ENCODE data around the gene IRF2BP2.

DNA sequence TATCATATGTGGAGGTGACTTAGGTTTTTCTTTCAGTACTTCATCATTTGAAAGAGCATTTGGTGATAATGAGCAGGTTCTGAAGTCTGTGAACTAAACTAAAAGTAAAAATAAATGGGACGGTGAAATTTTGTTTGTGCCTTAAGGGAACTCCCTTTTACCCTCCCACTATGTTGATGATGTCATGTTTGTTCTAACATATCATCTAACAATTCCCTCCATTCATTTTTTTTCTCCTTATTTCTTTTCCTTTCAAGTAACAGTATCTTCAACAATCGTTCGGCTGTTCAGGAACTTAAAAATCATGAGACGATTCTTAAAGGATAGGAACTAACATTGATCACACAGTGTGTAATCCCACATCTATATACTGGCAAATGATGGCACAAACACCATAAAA lies 30.0 kb upstream of the IRF2BP2 start:
- TF ChIP-seq, protein P1, sequence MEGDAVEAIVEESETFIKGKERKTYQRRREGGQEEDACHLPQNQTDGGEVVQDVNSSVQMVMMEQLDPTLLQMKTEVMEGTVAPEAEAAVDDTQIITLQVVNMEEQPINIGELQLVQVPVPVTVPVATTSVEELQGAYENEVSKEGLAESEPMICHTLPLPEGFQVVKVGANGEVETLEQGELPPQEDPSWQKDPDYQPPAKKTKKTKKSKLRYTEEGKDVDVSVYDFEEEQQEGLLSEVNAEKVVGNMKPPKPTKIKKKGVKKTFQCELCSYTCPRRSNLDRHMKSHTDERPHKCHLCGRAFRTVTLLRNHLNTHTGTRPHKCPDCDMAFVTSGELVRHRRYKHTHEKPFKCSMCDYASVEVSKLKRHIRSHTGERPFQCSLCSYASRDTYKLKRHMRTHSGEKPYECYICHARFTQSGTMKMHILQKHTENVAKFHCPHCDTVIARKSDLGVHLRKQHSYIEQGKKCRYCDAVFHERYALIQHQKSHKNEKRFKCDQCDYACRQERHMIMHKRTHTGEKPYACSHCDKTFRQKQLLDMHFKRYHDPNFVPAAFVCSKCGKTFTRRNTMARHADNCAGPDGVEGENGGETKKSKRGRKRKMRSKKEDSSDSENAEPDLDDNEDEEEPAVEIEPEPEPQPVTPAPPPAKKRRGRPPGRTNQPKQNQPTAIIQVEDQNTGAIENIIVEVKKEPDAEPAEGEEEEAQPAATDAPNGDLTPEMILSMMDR (IDR thresholded peaks at IDR 0.05), result no peak
- TF ChIP-seq POLR2A (IDR thresholded peaks at IDR 0.05) (no peak), EP300 (IDR thresholded peaks at IDR 0.05) (no peak)

Measured in tibial nerve (tissue), 4 donors.